RWPE1 (cell line): ENCODE data around the gene SNPH.

Experiments
- CTCF ChIA-PET: fragments of 350-600 bp; sonication (Branson Sonifier 250); formaldehyde crosslinking; extraction: SDS; loops from one replicate; lab custom pipeline; 2021; lab: Yijun Ruan, JAX
- POLR2A ChIA-PET: fragments of 400-600 bp; formaldehyde crosslinking; extraction: SDS; loops from one replicate; lab custom pipeline; 2020; ENCODE audit warnings: antibody characterized with exemption; ENCODE audit not compliant: low non-redundant PET; lab: Yijun Ruan, JAX
- DNase-seq: peaks from one replicate; pipeline ENCODE4 v3.0.0; 2012; ENCODE audit warnings: low spot score
- H3K27ac ChIP-seq: fragments of 450-650 bp; 2 replicates; pipeline ENCODE4 v1.5.1; 2017
- CTCF ChIP-seq: fragments of 450-650 bp; conservative IDR thresholded peaks from 2 replicates; pipeline ENCODE4 v1.5.1; 2017; ENCODE audit warnings: low read depth, mild to moderate bottlenecking

The SNPH gene

GRCh38 chr20:1278993-1279392 lies 12.9 kb downstream of the SNPH start:
- DNase-seq: no peak
- no peak overlapping the region for H3K27ac ChIP-seq
- no peak for TF ChIP-seq CTCF
- ChIA-PET CTCF (no interaction called here), POLR2A (no interaction called here)

GRCh38 chr20:1280195-1281102 lies 14.4 kb downstream of the SNPH start:
- POLR2A ChIA-PET: interaction anchor here (0.6 kb wide), 1 partner anchor 53 kb away, joined by 3 read pairs; no protein-coding TSS in a partner anchor
- no peak overlapping the region for H3K27ac ChIP-seq
- TF ChIP-seq CTCF: no peak
- DNase-seq: no peak
- CTCF ChIA-PET: interaction anchor here (0.8 kb wide), 1 partner anchor 32 kb away, joined by 3 read pairs; no protein-coding TSS in a partner anchor

GRCh38 chr20:1281279-1282057 lies 15.4 kb downstream of the SNPH start:
- CTCF ChIA-PET: no interaction called here
- DNase-seq: no peak

GRCh38 chr20:1282966-1283365 lies 16.9 kb downstream of the SNPH start:
- DNase-seq: no peak
- TF ChIP-seq CTCF: no peak
- ChIA-PET CTCF (interaction anchor here (0.7 kb wide), 1 partner anchor 973 kb away, joined by 4 read pairs; no protein-coding TSS in a partner anchor), POLR2A (no interaction called here)
- H3K27ac ChIP-seq: no peak overlapping the region

More at GRCh38 chr20:1281279-1282057, 15.4 kb downstream of the SNPH start:
- POLR2A ChIA-PET: no interaction called here
- H3K27ac ChIP-seq: no peak overlapping the region
- TF ChIP-seq CTCF: no peak

GRCh38 chr20:1283522-1284510 lies 17.7 kb downstream of the SNPH start:
- no peak overlapping the region for H3K27ac ChIP-seq
- TF ChIP-seq CTCF: no peak
- POLR2A ChIA-PET: interaction anchor here (0.6 kb wide), 1 partner anchor 450 kb away, joined by 3 read pairs; no protein-coding TSS in a partner anchor
- DNase-seq: no peak
- CTCF ChIA-PET: interaction anchor here (0.7 kb wide), 1 partner anchor 972 kb away, joined by 4 read pairs; no protein-coding TSS in a partner anchor
